Retina (tissue), 1 donor: ENCODE measurements around the gene NPS.

Experiments
- DNase-seq: peaks from one replicate; pipeline ENCODE4 v3.0.0-alpha.2; 2016

The NPS gene

GRCh38 chr10:127549009-127549408, at the start of gene NPS:
NPS (plus strand) TSS chr10:127549309; CDS start chr10:127549369, 60 bp downstream.
- DNase-seq = no peak

GRCh38 chr10:127500127-127500526, 49.0 kb upstream of the NPS start:
- DNase-seq = peak; percentile 4

- DNase-seq = peak; percentile 0
These were observed 43.0 kb upstream of the NPS start for GRCh38 chr10:127506094-127506493.

- DNase-seq = no peak
These were observed 26.8 kb upstream of the NPS start for GRCh38 chr10:127522298-127522697.

GRCh38 chr10:127523476-127523875, 25.6 kb upstream of the NPS start:
- DNase-seq = no peak

GRCh38 chr10:127524229-127524628, 24.9 kb upstream of the NPS start:
- no peak for DNase-seq

GRCh38 chr10:127524908-127525665, 24.0 kb upstream of the NPS start:
- peak; percentile 35 for DNase-seq

- no peak for DNase-seq
These were observed 23.4 kb upstream of the NPS start for GRCh38 chr10:127525686-127526085.

- DNase-seq = no peak
These were observed 22.9 kb upstream of the NPS start for GRCh38 chr10:127526161-127526560.

GRCh38 chr10:127527320-127527719, 21.8 kb upstream of the NPS start:
- DNase-seq = no peak

GRCh38 chr10:127527891-127528290, 21.2 kb upstream of the NPS start:
- no peak for DNase-seq

- no peak for DNase-seq
These were observed 16.9 kb upstream of the NPS start for GRCh38 chr10:127532193-127532592.

- DNase-seq = no peak
These were observed 16.4 kb upstream of the NPS start for GRCh38 chr10:127532659-127533058.

GRCh38 chr10:127534074-127534473, 15.0 kb upstream of the NPS start:
- no peak for DNase-seq

- DNase-seq = no peak
These were observed 14.6 kb upstream of the NPS start for GRCh38 chr10:127534496-127534895.

GRCh38 chr10:127535802-127536515, 13.2 kb upstream of the NPS start:
- DNase-seq = no peak

- DNase-seq = no peak
These were observed 11.9 kb upstream of the NPS start for GRCh38 chr10:127536972-127537760.

- no peak for DNase-seq
These were observed 11.2 kb upstream of the NPS start for GRCh38 chr10:127537924-127538323.

- DNase-seq = peak; percentile 29
These were observed 1.1 kb upstream of the NPS start for GRCh38 chr10:127548022-127548421.

- DNase-seq = no peak
These were observed 1.8 kb downstream of the NPS start for GRCh38 chr10:127550861-127551260.

- no peak for DNase-seq
These were observed 3.3 kb downstream of the NPS start for GRCh38 chr10:127552446-127552845.

GRCh38 chr10:127553417-127553816, 4.3 kb downstream of the NPS start:
- no peak for DNase-seq

GRCh38 chr10:127556916-127557315, 7.8 kb downstream of the NPS start:
- DNase-seq = no peak

- DNase-seq = no peak
These were observed 12.5 kb downstream of the NPS start for GRCh38 chr10:127561647-127562046.
